Suprapubic skin (tissue), 4 donors: Measurements from ENCODE around the gene CERS6. TPM values are rescaled to one million over a fixed set of nuclear protein-coding genes. Genes with fewer than 3 reads are reported as not detected.

Experiments used
- DNase-seq, 2 donors: peaks; one replicate each; pipeline ENCODE4 v3.0.0-alpha.2; 2019; ENCODE audit warnings: low spot score in 2 of 2
- H3K27ac ChIP-seq: fragments of 200-600 bp; sonication (generic); one replicate; pipeline ENCODE4 v1.5.1; 2019
- H3K27me3 ChIP-seq: fragments of 200-600 bp; sonication (generic); one replicate; pipeline ENCODE4 v1.5.1; 2019
- H3K36me3 ChIP-seq: fragments of 200-600 bp; sonication (generic); one replicate; pipeline ENCODE4 v1.5.1; 2019
- H3K4me1 ChIP-seq: fragments of 200-600 bp; sonication (generic); one replicate; pipeline ENCODE4 v1.5.1; 2019
- H3K4me3 ChIP-seq: fragments of 200-600 bp; sonication (generic); one replicate; pipeline ENCODE4 v1.5.1; 2019; ENCODE audit warnings: mild to moderate bottlenecking
- H3K9me3 ChIP-seq: fragments of 200-600 bp; sonication (generic); one replicate; pipeline ENCODE4 v1.5.1; 2019
- EP300 ChIP-seq: sonication (generic); formaldehyde crosslinking; IDR thresholded peaks from one replicate; pipeline ENCODE4 v1.6.1; 2017; ENCODE audit warnings: antibody characterized with exemption
- POLR2A ChIP-seq, 2 donors: fragments of 450-650 bp; IDR thresholded peaks; one replicate each; pipeline ENCODE4 v1.6.1; 2017; ENCODE audit warnings: antibody characterized with exemption in 2 of 2, mild to moderate bottlenecking in 2 of 2, moderate library complexity in 2 of 2
- POLR2AphosphoS5 ChIP-seq, 3 donors: sonication (generic); formaldehyde crosslinking; IDR thresholded peaks; one replicate each; pipeline ENCODE4 v1.6.1; 2017; ENCODE audit warnings: antibody characterized with exemption in 3 of 3
- WGBS: methylation state at CpG from one replicate; pipeline ENCODE4 v1.1.5; 2018; 5-methylcytosine and 5-hydroxymethylcytosine counted together
- total RNA-seq, 4 donors: library from RNA; depleted of rRNA; stranded (reverse); fragments of >200 nt; gene quantifications; one replicate each; pipeline ENCODE4 v1.1.0, GENCODE V29; 2016
- TF ChIP-seq, protein P1 (sequence below), 2 donors: fragments of 200-600 bp in 1 of 2; fragments of 450-650 bp in 1 of 2; sonication (generic) in 1 of 2; IDR thresholded peaks; one replicate each; pipeline ENCODE4 v1.5.1; 2016 to 2019; ENCODE audit warnings: antibody characterized with exemption in 2 of 2, mild to moderate bottlenecking in 1 of 2, moderate library complexity in 1 of 2

The CERS6 gene
- total RNA-seq, 4 donors from 2014 or later = 68.7 to 83.3 (median 77.0) TPM

DNA sequence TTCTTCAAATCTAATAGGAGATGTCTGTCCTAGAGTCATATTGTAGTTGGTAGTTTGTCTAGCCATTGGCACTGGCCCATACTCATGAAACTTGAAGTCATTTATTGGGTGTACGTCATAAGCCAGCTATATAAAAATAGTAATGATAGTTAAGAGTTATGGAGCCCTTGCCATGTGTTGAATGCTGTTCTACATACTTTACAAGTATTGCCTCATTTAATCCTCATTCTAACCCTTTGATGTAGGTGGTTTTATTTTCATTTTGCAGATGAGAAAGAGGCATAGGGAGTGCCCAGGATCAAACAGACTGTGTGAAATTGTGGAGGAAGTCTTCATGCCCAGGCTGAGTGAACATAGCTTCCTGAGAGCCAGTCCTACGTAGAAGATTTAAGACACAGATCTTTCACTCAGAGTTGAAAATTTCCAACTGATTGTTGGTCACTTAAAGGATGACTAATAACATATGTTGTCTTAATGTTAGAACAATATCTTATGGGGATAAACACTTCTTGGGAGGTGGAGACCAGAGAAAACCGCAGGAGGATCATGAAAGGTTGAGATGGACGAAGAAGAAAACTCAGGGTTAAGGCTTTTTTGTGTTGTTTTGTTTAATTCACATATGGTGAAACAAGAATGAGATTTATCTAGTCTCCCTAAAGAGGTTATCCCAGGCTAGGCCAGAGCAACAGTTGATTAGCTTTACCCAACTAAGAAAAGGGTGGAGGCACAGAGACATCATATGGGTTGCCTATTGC, 156.0 kb downstream of the CERS6 start:
- no peak overlapping the region for H3K4me3 ChIP-seq
- H3K27me3 ChIP-seq = no peaks in the 10 kb centered on the region
- no peaks in the 10 kb centered on the region for H3K9me3 ChIP-seq
- H3K27ac ChIP-seq = no peak overlapping the region
- no peak for DNase-seq
- 88% methylated on average over 4 of the region's 4 CpGs for WGBS
- no peaks in the 10 kb centered on the region for H3K36me3 ChIP-seq
- no peak for TF ChIP-seq EP300
- no peak for TF ChIP-seq POLR2AphosphoS5 (IDR thresholded peaks at IDR 0.05)
- TF ChIP-seq, protein P1, sequence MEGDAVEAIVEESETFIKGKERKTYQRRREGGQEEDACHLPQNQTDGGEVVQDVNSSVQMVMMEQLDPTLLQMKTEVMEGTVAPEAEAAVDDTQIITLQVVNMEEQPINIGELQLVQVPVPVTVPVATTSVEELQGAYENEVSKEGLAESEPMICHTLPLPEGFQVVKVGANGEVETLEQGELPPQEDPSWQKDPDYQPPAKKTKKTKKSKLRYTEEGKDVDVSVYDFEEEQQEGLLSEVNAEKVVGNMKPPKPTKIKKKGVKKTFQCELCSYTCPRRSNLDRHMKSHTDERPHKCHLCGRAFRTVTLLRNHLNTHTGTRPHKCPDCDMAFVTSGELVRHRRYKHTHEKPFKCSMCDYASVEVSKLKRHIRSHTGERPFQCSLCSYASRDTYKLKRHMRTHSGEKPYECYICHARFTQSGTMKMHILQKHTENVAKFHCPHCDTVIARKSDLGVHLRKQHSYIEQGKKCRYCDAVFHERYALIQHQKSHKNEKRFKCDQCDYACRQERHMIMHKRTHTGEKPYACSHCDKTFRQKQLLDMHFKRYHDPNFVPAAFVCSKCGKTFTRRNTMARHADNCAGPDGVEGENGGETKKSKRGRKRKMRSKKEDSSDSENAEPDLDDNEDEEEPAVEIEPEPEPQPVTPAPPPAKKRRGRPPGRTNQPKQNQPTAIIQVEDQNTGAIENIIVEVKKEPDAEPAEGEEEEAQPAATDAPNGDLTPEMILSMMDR (IDR thresholded peaks at IDR 0.05) = no peak
- TF ChIP-seq POLR2A (IDR thresholded peaks at IDR 0.05) = no peak
- H3K4me1 ChIP-seq = peaks cover 3% of the 10 kb centered on the region

DNA sequence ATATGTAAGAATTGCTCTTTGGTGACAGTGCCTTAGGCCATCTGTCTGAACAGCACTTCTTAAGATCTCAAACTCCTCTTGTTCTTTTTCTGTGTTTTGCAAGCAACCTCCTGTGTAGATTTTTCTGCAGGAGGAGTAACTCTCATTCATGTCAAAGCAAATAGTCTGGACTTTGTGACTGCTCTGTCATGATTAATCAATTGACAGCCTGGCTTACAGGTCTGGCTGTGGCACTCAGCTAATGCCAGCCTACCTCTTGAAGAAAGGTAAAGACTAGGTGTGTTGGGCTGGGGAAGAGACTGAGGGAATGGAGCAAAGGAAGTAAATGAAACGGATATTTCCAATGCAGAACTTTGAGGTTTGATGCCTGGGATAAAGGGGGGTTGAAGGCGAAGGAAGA, 156.6 kb downstream of the CERS6 start:
- H3K4me3 ChIP-seq = no peak overlapping the region
- no peaks in the 10 kb centered on the region for H3K36me3 ChIP-seq
- DNase-seq = no peak
- no peaks in the 10 kb centered on the region for H3K9me3 ChIP-seq
- H3K4me1 ChIP-seq = peaks cover 3% of the 10 kb centered on the region
- no peaks in the 10 kb centered on the region for H3K27me3 ChIP-seq
- 94% methylated on average over 2 of the region's 2 CpGs for WGBS
- no peak overlapping the region for H3K27ac ChIP-seq
- TF ChIP-seq POLR2A (IDR thresholded peaks at IDR 0.05) = no peak

DNA sequence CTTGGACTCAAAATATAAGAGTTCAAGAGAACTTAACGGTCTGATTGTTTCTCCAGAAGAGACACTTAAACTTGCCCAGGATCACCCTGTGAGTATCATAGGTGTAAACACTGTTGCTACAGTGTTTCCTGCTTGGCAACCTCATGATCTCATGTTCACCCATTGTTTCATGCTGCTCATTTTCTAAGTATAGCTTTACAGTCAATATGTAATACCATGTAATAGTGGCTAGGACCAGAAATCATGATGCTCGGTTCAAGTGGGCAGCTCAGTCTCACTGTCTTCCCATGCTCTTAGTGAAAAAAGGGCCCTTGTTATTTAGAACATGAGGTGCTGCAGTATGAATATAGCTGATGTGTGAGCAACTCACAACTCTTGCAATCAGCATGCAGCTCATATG, 157.5 kb downstream of the CERS6 start:
- H3K4me3 ChIP-seq = no peak overlapping the region
- H3K27ac ChIP-seq = no peak overlapping the region
- no peak for DNase-seq
- H3K36me3 ChIP-seq = no peaks in the 10 kb centered on the region
- H3K4me1 ChIP-seq = peaks cover 2% of the 10 kb centered on the region
- no peaks in the 10 kb centered on the region for H3K9me3 ChIP-seq
- no peaks in the 10 kb centered on the region for H3K27me3 ChIP-seq
- WGBS = 88% methylated on average over 2 of the region's 2 CpGs
- TF ChIP-seq EP300 = no peak
- no peak for TF ChIP-seq POLR2AphosphoS5 (IDR thresholded peaks at IDR 0.05)
- no peak for TF ChIP-seq POLR2A (IDR thresholded peaks at IDR 0.05)
- TF ChIP-seq, protein P1 (IDR thresholded peaks at IDR 0.05) = no peak

DNA sequence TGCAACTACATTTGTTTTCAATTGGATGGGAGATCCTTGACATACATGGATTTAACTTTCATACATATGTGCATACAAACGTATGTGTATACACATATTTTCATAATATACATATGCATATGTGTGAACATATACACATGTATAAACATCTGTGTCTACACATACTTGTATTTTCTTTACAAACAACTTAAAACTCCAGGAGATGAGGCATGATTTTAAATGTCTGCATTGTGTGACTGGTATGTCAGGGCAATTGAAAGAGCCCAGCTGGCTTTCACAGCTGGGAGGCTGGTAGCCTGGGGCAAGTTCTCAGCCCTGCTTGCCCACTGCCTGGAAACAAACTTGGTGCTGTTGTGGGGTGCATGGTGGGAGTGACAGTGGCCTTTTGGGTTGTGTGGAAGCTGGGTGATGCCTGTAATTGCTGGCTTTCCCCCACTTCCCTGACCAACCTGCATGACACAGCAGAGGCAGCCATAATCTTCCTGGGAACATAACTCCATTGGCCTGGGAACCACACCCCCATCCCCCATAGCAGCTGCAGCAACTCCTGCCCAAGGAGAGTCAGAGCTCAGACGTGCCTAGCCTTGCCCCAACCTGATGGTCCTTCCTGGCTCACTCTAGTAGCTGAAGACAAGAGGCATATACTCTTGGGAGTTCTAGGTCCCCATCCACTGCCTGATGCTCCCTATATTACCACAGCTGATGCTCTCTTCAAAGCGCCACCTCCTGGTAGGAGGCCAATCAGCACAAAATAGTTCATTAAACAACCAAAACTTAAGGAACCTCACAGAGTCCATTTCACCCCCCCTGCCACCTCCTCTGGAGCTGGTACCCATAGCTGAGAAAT, 158.3 kb downstream of the CERS6 start:
- Histone ChIP-seq H3K4me3 (no peak overlapping the region), H3K36me3 (no peaks in the 10 kb centered on the region), H3K27ac (no peak overlapping the region), H3K4me1 (no peaks in the 10 kb centered on the region), H3K27me3 (no peaks in the 10 kb centered on the region), H3K9me3 (no peaks in the 10 kb centered on the region)
- WGBS = 45% methylated on average over 3 of the region's 3 CpGs
- DNase-seq = no peak
- TF ChIP-seq POLR2A (IDR thresholded peaks at IDR 0.05) (no peak), POLR2AphosphoS5 (IDR thresholded peaks at IDR 0.05) (no peak), EP300 (no peak)
- TF ChIP-seq, protein P1 (IDR thresholded peaks at IDR 0.05) = no peak

DNA sequence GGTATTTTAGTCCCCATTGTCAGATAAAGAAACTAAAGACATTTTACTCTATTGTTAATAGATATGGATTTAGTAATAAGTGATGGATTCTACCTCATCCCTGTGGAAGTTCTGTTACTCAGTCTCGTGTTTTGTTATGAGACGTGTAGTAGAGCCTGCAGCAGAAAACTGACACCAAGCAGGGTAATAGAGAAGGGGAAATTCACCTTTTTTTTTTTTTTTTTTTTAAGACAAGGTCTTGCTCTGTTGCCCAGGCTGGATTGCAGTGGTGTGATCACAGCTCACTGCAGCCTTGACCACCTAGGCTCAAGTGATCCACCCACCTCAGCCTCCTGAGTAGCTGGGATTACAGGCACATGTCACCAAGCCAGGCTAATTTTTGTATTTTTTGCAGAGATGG, 164.5 kb downstream of the CERS6 start:
- H3K9me3 ChIP-seq = no peaks in the 10 kb centered on the region
- no peak for TF ChIP-seq POLR2A (IDR thresholded peaks at IDR 0.05)
- TF ChIP-seq, protein P1 (IDR thresholded peaks at IDR 0.05) = no peak
- no peak for DNase-seq
- WGBS = 92% methylated on average over 2 of the region's 2 CpGs
- no peaks in the 10 kb centered on the region for H3K27me3 ChIP-seq
- H3K4me1 ChIP-seq = no peaks in the 10 kb centered on the region
- H3K36me3 ChIP-seq = no peaks in the 10 kb centered on the region
- no peak overlapping the region for H3K4me3 ChIP-seq
- H3K27ac ChIP-seq = no peak overlapping the region
